IMR-90 (cell line): ENCODE data around the gene IL17C. TPM values are rescaled to one million over a fixed set of nuclear protein-coding genes. Genes with fewer than 3 reads are reported as not detected.

Experiments
- ATAC-seq: fragments of 200-7000 bp; cut with Tn5 transposase; 2 replicates; pipeline ENCODE4 v1.9.1; 2020; ENCODE audit warnings: low read depth, mild to moderate bottlenecking, moderate library complexity
- BruUV-seq: library from RNA; stranded (reverse); fragments of 400-500 nt; replicated peaks from 2 replicates; lab custom pipeline; 2021; lab: Mats Ljungman, UMichigan
- CTCF ChIA-PET: fragments of 300-600 bp; formaldehyde crosslinking; extraction: SDS; loops from one replicate; lab custom pipeline; 2021; ENCODE audit warnings: antibody characterized with exemption; lab: Yijun Ruan, JAX
- POLR2A ChIA-PET: fragments of 300-600 bp; sonication (Branson Sonifier 250); formaldehyde crosslinking; loops from one replicate; lab custom pipeline; 2022; ENCODE audit warnings: antibody characterized with exemption; ENCODE audit not compliant: unreplicated experiment; lab: Charles Lee
- DNase-seq: peaks from one replicate; pipeline ENCODE4 v3.0.0; 2013
- H2AFZ ChIP-seq: replicated peaks from 2 replicates; pipeline ENCODE3; 2013; ENCODE audit warnings: low read length, mild to moderate bottlenecking; ENCODE audit not compliant: poor library complexity
- H2AK5ac ChIP-seq: 2 replicates; pipeline ENCODE4 v1.6.1; 2013; ENCODE audit warnings: low read depth, low read length, inconsistent platforms
- H2AK9ac ChIP-seq: replicated peaks from 2 replicates; pipeline ENCODE3; 2013; ENCODE audit warnings: mild to moderate bottlenecking, low read depth, low read length, moderate library complexity; ENCODE audit not compliant: poor library complexity
- H2BK120ac ChIP-seq: 2 replicates; pipeline ENCODE4 v1.6.1; 2013; ENCODE audit warnings: low read depth, low read length, inconsistent platforms
- H2BK15ac ChIP-seq: 3 replicates; pipeline ENCODE4 v1.6.1; 2013; ENCODE audit warnings: low read depth, low read length, inconsistent platforms
- H2BK20ac ChIP-seq: 2 replicates; pipeline ENCODE4 v1.6.1; 2013; ENCODE audit warnings: low read depth, mild to moderate bottlenecking, inconsistent platforms, low read length, moderate library complexity
- H2BK5ac ChIP-seq: 2 replicates; pipeline ENCODE4 v1.6.1; 2013; ENCODE audit warnings: mild to moderate bottlenecking, low read depth, low read length, inconsistent platforms; ENCODE audit not compliant: poor library complexity, severe bottlenecking
- H3K14ac ChIP-seq: replicated peaks from 2 replicates; pipeline ENCODE4 v1.6.1; 2013; ENCODE audit warnings: low read depth, low read length, inconsistent platforms
- H3K18ac ChIP-seq: 2 replicates; pipeline ENCODE4 v1.6.1; 2013; ENCODE audit warnings: low read depth, low read length, control low read depth
- H3K23ac ChIP-seq: 2 replicates; pipeline ENCODE4 v1.6.1; 2013; ENCODE audit warnings: low read depth, low read length, inconsistent platforms
- H3K27ac ChIP-seq: 2 replicates; pipeline ENCODE4 v1.5.1; 2013; ENCODE audit warnings: mild to moderate bottlenecking, control low read depth, low read length; ENCODE audit not compliant: insufficient read depth
- H3K27me3 ChIP-seq: 2 replicates; pipeline ENCODE4 v1.6.1; 2013; ENCODE audit warnings: low read length; ENCODE audit not compliant: control insufficient read depth, insufficient read depth
- H3K36me3 ChIP-seq: 2 replicates; pipeline ENCODE4 v1.6.1; 2013; ENCODE audit warnings: low read length, mixed read lengths; ENCODE audit not compliant: control insufficient read depth, insufficient read depth
- H3K4ac ChIP-seq: 2 replicates; pipeline ENCODE4 v1.6.1; 2013; ENCODE audit warnings: low read depth, low read length, inconsistent platforms
- H3K4me1 ChIP-seq: 2 replicates; pipeline ENCODE4 v1.6.1; 2013; ENCODE audit warnings: low read length, mixed read lengths; ENCODE audit not compliant: control insufficient read depth, insufficient read depth
- H3K4me2 ChIP-seq: 2 replicates; pipeline ENCODE4 v1.6.1; 2013; ENCODE audit warnings: low read depth, mild to moderate bottlenecking, control low read depth, low read length, moderate library complexity
- H3K4me3 ChIP-seq: 2 replicates; pipeline ENCODE4 v1.5.1; 2013; ENCODE audit warnings: low read depth, mild to moderate bottlenecking, control low read depth, low read length, moderate library complexity; ENCODE audit not compliant: insufficient read depth
- H3K56ac ChIP-seq: 2 replicates; pipeline ENCODE4 v1.6.1; 2013; ENCODE audit warnings: low read length, inconsistent platforms; ENCODE audit not compliant: insufficient read depth; ENCODE audit errors: extremely low read depth
- H3K79me1 ChIP-seq, 2 experiments: 2 replicates each; pipeline ENCODE4 v1.6.1; 2013; ENCODE audit warnings: low read length in 2 of 2, inconsistent platforms in 1 of 2, low read depth in 1 of 2
- H3K9ac ChIP-seq: 2 replicates; pipeline ENCODE4 v1.6.1; 2013; ENCODE audit warnings: low read depth, low read length, control low read depth
- H3K9me1 ChIP-seq: 2 replicates; pipeline ENCODE4 v1.6.1; 2013; ENCODE audit warnings: low read length, inconsistent platforms; ENCODE audit not compliant: insufficient read depth
- H3K9me3 ChIP-seq: 2 replicates; pipeline ENCODE4 v1.6.1; 2013; ENCODE audit warnings: low read length; ENCODE audit not compliant: control insufficient read depth, insufficient read depth
- H4K20me1 ChIP-seq: 2 replicates; pipeline ENCODE4 v1.6.1; 2013; ENCODE audit warnings: low read length, inconsistent platforms; ENCODE audit not compliant: insufficient read depth
- H4K5ac ChIP-seq: 2 replicates; pipeline ENCODE4 v1.6.1; 2013; ENCODE audit warnings: mild to moderate bottlenecking, low read depth, low read length, control low read depth
- H4K8ac ChIP-seq, 2 experiments: 2 replicates each; pipeline ENCODE4 v1.6.1; 2013; ENCODE audit warnings: low read depth in 2 of 2, low read length in 2 of 2, control low read depth in 1 of 2, inconsistent platforms in 1 of 2
- H4K91ac ChIP-seq: 2 replicates; pipeline ENCODE4 v1.6.1; 2013; ENCODE audit warnings: low read depth, low read length, inconsistent platforms; ENCODE audit not compliant: insufficient read depth
- CEBPB ChIP-seq: IDR thresholded peaks from 2 replicates; pipeline ENCODE4 v1.6.1; 2012; ENCODE audit warnings: low read depth, low read length, improper control_type of control experiment
- FOS ChIP-seq: fragments of 150-350 bp; IDR thresholded peaks from 2 replicates; pipeline ENCODE4 v1.6.1; 2016; ENCODE audit warnings: low read depth, low read length
- MAFK ChIP-seq: IDR thresholded peaks from 2 replicates; pipeline ENCODE4 v1.6.1; 2012; ENCODE audit warnings: low read depth, low read length, improper control_type of control experiment
- MAZ ChIP-seq: IDR thresholded peaks from 2 replicates; pipeline ENCODE4 v1.6.1; 2012; ENCODE audit warnings: low read depth, mild to moderate bottlenecking, low read length, improper control_type of control experiment, moderate library complexity, borderline replicate concordance
- MXI1 ChIP-seq: IDR thresholded peaks from 2 replicates; pipeline ENCODE4 v1.6.1; 2012; ENCODE audit warnings: low read depth, mild to moderate bottlenecking, low read length, moderate library complexity, borderline replicate concordance
- NFE2L2 ChIP-seq: fragments of 150-350 bp; IDR thresholded peaks from 2 replicates; pipeline ENCODE4 v1.6.1; 2016; ENCODE audit warnings: low read depth, mild to moderate bottlenecking, low read length
- POLR2A ChIP-seq: IDR thresholded peaks from 2 replicates; pipeline ENCODE4 v1.6.1; 2012; ENCODE audit warnings: mild to moderate bottlenecking, low read depth, low read length
- RCOR1 ChIP-seq: IDR thresholded peaks from 2 replicates; pipeline ENCODE4 v1.6.1; 2012; ENCODE audit warnings: mild to moderate bottlenecking, low read length, improper control_type of control experiment; ENCODE audit not compliant: insufficient replicate concordance
- RFX5 ChIP-seq: IDR thresholded peaks from 2 replicates; pipeline ENCODE4 v1.8.0; 2012; ENCODE audit warnings: low read depth, mild to moderate bottlenecking, low read length, moderate library complexity
- WGBS, 2 experiments: methylation state at CpG; one replicate each; pipeline versions ENCODE4 v1.1.5 to v1.1.7; 2013; ENCODE audit warnings: missing lambda C conversion rate in 2 of 2; ENCODE audit not compliant: insufficient read length in 1 of 2; ENCODE audit errors: extremely low coverage in 2 of 2; 5-methylcytosine and 5-hydroxymethylcytosine counted together
- dilution Hi-C: fragments of 300-500 bp; cut with HindIII; formaldehyde crosslinking; loops from one replicate; pipeline ENCODE4 v1.14.3; 2018; ENCODE audit warnings: low sequenced_read_pairs; ENCODE audit not compliant: unreplicated experiment
- in situ Hi-C: fragments of 300-500 bp; cut with MboI; formaldehyde crosslinking; loops from 3 replicates; pipeline ENCODE4 v1.14.3; 2019; ENCODE audit warnings: low sequenced_read_pairs, inconsistent platforms, mixed read lengths
- intact Hi-C: fragments of 100-400 bp; cut with micrococcal nuclease; formaldehyde crosslinking; loops from 2 replicates; pipeline ENCODE4 v1.10.0; 2022
- polyA plus RNA-seq, 3 experiments: library from polyadenylated mRNA; depleted of rRNA; stranded (reverse); fragments of >200 nt; gene quantifications; 2 replicates each; pipeline ENCODE4 v1.2.3, GENCODE V29; 2012; ENCODE audit warnings: low replicate concordance in 1 of 3
- total RNA-seq: library from RNA; depleted of rRNA; stranded (reverse); fragments of >200 nt; gene quantifications from 2 replicates; pipeline ENCODE4 v1.2.3, GENCODE V29; 2012
- TF ChIP-seq, protein P1 (sequence below): fragments of 150-350 bp; IDR thresholded peaks from 2 replicates; pipeline ENCODE4 v1.6.1; 2017; ENCODE audit warnings: mild to moderate bottlenecking, antibody characterized with exemption, low read length, low read depth
- TF ChIP-seq, protein P2 (sequence below): fragments of 150-350 bp; IDR thresholded peaks from 2 replicates; pipeline ENCODE4 v1.6.1; 2016; ENCODE audit warnings: low read depth, mild to moderate bottlenecking, low read length, moderate library complexity, borderline replicate concordance
- TF ChIP-seq, protein P3 (sequence below): conservative IDR thresholded peaks from 2 replicates; pipeline ENCODE4 v1.5.1; 2012; ENCODE audit warnings: mild to moderate bottlenecking, low read depth, low read length, improper control_type of control experiment

IL17C gene
- total and polyA plus RNA-seq, 2 of the 4 experiments (the other 2 are of a cell fraction): 0.09 TPM; not detected in 1

DNA sequence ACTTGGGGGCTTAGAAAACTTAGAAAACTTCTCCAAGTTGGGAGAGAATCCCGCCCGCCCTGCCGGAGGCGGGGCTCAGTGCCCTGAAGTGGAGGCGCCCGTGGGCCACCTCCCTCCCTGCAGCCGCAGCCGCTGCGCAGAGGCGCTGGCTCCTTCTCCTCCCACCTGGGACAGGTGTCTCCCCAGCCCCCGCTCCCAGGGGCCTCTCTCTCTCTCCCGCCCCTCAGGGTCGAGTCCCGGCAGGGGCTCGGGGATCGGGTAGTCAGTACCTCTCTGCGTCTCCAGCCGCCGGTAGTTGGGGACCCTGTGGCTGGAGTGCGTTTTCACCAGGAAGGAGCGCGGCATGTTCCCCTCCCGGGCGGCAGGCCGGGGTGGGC is 47.7 kb downstream of the IL17C start:
- peak; percentile 47 for ATAC-seq
- peak overlapping the region; percentile 86 for H2AFZ ChIP-seq
- H3K9ac ChIP-seq: no peak overlapping the region
- H3K23ac ChIP-seq: no peak overlapping the region
- no peaks in the 10 kb centered on the region for H3K79me1 ChIP-seq
- H4K5ac ChIP-seq: no peak overlapping the region
- DNase-seq: no peak
- peaks cover 7% of the 10 kb centered on the region; the same call in 1 of the 2 replicates for H4K20me1 ChIP-seq
- in situ Hi-C loops (no loop called here), intact Hi-C loops (loop anchor here (1.0 kb wide), 1 partner anchor 15 kb away; no protein-coding TSS in a partner anchor), dilution Hi-C loops (no loop called here)
- H3K4me2 ChIP-seq: peak overlapping the region; percentile 58
- no peaks in the 10 kb centered on the region for H3K9me3 ChIP-seq
- H3K56ac ChIP-seq: no peak overlapping the region
- no peak overlapping the region for H2BK15ac ChIP-seq
- TF ChIP-seq RCOR1 (no peak), RFX5 (no peak), MAZ (no peak), MAFK (no peak), MXI1 (no peak), POLR2A (no peak), CEBPB (no peak), FOS (no peak), NFE2L2 (no peak)
- TF ChIP-seq, protein P1, sequence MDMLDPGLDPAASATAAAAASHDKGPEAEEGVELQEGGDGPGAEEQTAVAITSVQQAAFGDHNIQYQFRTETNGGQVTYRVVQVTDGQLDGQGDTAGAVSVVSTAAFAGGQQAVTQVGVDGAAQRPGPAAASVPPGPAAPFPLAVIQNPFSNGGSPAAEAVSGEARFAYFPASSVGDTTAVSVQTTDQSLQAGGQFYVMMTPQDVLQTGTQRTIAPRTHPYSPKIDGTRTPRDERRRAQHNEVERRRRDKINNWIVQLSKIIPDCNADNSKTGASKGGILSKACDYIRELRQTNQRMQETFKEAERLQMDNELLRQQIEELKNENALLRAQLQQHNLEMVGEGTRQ: no peak
- TF ChIP-seq, protein P2, sequence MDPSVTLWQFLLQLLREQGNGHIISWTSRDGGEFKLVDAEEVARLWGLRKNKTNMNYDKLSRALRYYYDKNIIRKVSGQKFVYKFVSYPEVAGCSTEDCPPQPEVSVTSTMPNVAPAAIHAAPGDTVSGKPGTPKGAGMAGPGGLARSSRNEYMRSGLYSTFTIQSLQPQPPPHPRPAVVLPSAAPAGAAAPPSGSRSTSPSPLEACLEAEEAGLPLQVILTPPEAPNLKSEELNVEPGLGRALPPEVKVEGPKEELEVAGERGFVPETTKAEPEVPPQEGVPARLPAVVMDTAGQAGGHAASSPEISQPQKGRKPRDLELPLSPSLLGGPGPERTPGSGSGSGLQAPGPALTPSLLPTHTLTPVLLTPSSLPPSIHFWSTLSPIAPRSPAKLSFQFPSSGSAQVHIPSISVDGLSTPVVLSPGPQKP: no peak
- TF ChIP-seq, protein P3, sequence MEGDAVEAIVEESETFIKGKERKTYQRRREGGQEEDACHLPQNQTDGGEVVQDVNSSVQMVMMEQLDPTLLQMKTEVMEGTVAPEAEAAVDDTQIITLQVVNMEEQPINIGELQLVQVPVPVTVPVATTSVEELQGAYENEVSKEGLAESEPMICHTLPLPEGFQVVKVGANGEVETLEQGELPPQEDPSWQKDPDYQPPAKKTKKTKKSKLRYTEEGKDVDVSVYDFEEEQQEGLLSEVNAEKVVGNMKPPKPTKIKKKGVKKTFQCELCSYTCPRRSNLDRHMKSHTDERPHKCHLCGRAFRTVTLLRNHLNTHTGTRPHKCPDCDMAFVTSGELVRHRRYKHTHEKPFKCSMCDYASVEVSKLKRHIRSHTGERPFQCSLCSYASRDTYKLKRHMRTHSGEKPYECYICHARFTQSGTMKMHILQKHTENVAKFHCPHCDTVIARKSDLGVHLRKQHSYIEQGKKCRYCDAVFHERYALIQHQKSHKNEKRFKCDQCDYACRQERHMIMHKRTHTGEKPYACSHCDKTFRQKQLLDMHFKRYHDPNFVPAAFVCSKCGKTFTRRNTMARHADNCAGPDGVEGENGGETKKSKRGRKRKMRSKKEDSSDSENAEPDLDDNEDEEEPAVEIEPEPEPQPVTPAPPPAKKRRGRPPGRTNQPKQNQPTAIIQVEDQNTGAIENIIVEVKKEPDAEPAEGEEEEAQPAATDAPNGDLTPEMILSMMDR: no peak
- H2BK120ac ChIP-seq: no peak overlapping the region
- H3K4me3 ChIP-seq: peak overlapping the region; percentile 43
- H3K18ac ChIP-seq: no peak overlapping the region
- no peak overlapping the region for H3K4ac ChIP-seq
- H2BK20ac ChIP-seq: no peak overlapping the region
- H3K14ac ChIP-seq: no peak overlapping the region
- ChIA-PET CTCF (no interaction called here), POLR2A (no interaction called here)
- no peak overlapping the region for H2BK5ac ChIP-seq
- H3K9me1 ChIP-seq: no peaks in the 10 kb centered on the region
- no TSS peak for BruUV-seq
- peaks cover 7% of the 10 kb centered on the region; the same call in 1 of the 2 replicates for H3K4me1 ChIP-seq
- H2AK9ac ChIP-seq: no peak overlapping the region
- 0% methylated on average over 2 of the region's 25 CpGs; no CpG with 5 or more reads in 1 of the 2 experiments for WGBS, 2 experiments
- H2AK5ac ChIP-seq: no peak overlapping the region
- H3K27me3 ChIP-seq: peaks cover 38% of the 10 kb centered on the region
- no peak overlapping the region for H4K91ac ChIP-seq
- H4K8ac ChIP-seq: no peak overlapping the region
- H3K27ac ChIP-seq: no peak overlapping the region
- H3K36me3 ChIP-seq: no peaks in the 10 kb centered on the region
